HEK293T (cell line): ENCODE results near the gene DNAH8.

Experiments used
- FOXA1 ChIP-seq: fragments of 450-650 bp; IDR thresholded peaks from 2 replicates; pipeline ENCODE4 v1.6.1; 2016; ENCODE audit warnings: mild to moderate bottlenecking
- FOXM1 ChIP-seq: fragments of 450-650 bp; IDR thresholded peaks from 2 replicates; pipeline ENCODE4 v1.6.1; 2017; ENCODE audit warnings: mild to moderate bottlenecking, borderline replicate concordance

DNA sequence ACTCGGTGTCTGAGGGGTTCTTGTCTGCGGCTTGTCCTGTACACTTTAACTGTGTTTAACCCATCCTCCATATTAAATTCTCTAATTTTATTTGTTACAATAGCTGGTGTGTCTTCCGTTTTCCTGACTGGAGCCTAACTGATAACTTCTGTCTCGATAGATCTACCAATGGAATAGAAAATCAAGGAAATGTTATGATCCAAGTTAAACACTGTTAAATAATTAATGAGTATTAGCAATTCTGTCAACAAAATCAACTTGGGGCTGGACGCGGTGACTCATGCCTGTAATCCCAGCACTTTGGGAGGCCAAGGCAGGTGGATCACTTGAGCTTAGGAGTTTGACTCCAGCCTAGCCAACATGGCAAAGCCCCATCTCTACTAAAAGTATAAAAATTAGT lies 81.7 kb downstream of the DNAH8 start:
- no peak for TF ChIP-seq FOXA1
- TF ChIP-seq FOXM1, result no peak
